Measurements from ENCODE around the gene RNF8. TPM values are rescaled to one million over a fixed set of nuclear protein-coding genes. Genes with fewer than 3 reads are reported as not detected.
A peak's percentile ranks its signal among the peaks of the same experiment; 100 is the strongest.

The RNF8 gene
- total and polyA plus RNA-seq, 9 of the 15 experiments (the other 6 are each of a cell fraction or from before 2014, with no cell fraction given): 10.6 to 47.0 (median 37.5) TPM

- TF ChIP-seq, protein P1, sequence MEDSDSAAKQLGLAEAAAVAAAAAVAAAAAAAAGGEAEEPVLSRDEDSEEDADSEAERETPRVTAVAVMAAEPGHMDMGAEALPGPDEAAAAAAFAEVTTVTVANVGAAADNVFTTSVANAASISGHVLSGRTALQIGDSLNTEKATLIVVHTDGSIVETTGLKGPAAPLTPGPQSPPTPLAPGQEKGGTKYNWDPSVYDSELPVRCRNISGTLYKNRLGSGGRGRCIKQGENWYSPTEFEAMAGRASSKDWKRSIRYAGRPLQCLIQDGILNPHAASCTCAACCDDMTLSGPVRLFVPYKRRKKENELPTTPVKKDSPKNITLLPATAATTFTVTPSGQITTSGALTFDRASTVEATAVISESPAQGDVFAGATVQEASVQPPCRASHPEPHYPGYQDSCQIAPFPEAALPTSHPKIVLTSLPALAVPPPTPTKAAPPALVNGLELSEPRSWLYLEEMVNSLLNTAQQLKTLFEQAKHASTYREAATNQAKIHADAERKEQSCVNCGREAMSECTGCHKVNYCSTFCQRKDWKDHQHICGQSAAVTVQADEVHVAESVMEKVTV (CRISPR knock-in tag; IDR thresholded peaks at IDR 0.05): peak; percentile 97
- TF ChIP-seq SMAD4 (CRISPR knock-in tag; conservative IDR thresholded peaks at IDR 0.05) (peak; percentile 96), CHD2 (IDR thresholded peaks at IDR 0.05; ENCODE audit: low read depth, low read length) (peak; percentile 39; the same call in 1 of the 2 replicates), KDM2B (CRISPR knock-in tag; IDR thresholded peaks at IDR 0.05) (no peak), TRIM24 (IDR thresholded peaks at IDR 0.05) (peak; percentile 94 to 95), PHTF2 (CRISPR knock-in tag; IDR thresholded peaks at IDR 0.05) (no peak), CHD7 (IDR thresholded peaks at IDR 0.05; ENCODE audit: low read depth, low read length) (no peak), PHF8 (IDR thresholded peaks at IDR 0.05; ENCODE audit: borderline replicate concordance, low read length) (no peak), SNRNP70 (optimal IDR thresholded peaks at IDR 0.05; ENCODE audit: low read depth, low read length) (no peak), NFE2 (IDR thresholded peaks at IDR 0.05; ENCODE audit: low read depth) (peak; percentile 60; the same call in 1 of the 2 replicates), CBX5 (IDR thresholded peaks at IDR 0.05; ENCODE audit: borderline replicate concordance, low read depth) (peak; percentile 73; the same call in 1 of the 2 replicates), HNRNPL (IDR thresholded peaks at IDR 0.05; ENCODE audit: low read depth, low read length) (no peak), LCOR (CRISPR knock-in tag; IDR thresholded peaks at IDR 0.05) (peak; percentile 98)
These were observed 39.2 kb upstream of the RNF8 start (continued) for GRCh38 chr6:37314487-37315156.
